Activated naive CD8-positive, alpha-beta T cell treated with anti-CD3 and anti-CD28 coated beads, Interleukin-2, amount 10 ng/mL, durations not matched to agents 7 days and 5 days (primary cell): ENCODE results near the gene HSF2BP. TPM values are rescaled to one million over a fixed set of nuclear protein-coding genes. Genes with fewer than 3 reads are reported as not detected.
"Not testable (repeated sequence)": the region's sequence is repeated elsewhere in the genome, so short reads cannot be mapped to it uniquely, and the experiment has no call there.

Source experiments
- ATAC-seq: fragments of 150-1000 bp; cut with Tn5 transposase; one replicate; pipeline ENCODE4 v1.10.0; 2021; ENCODE audit warnings: low read depth, moderate library complexity
- POLR2A ChIA-PET: fragments of 350-600 bp; sonication (Branson Sonifier 250); formaldehyde crosslinking; loops from one replicate; lab custom pipeline; 2021; ENCODE audit warnings: antibody characterized with exemption; lab: Charles Lee
- DNase-seq: peaks from one replicate; pipeline ENCODE4 v3.0.0; 2021
- H3K27ac Mint-ChIP-seq: one replicate; pipeline ENCODE4 v1.8.0; 2022; ENCODE audit warnings: mild to moderate bottlenecking, mixed read lengths
- H3K27me3 Mint-ChIP-seq: one replicate; pipeline ENCODE4 v1.8.0; 2022; ENCODE audit warnings: mild to moderate bottlenecking, moderate library complexity, mixed read lengths
- H3K36me3 Mint-ChIP-seq: one replicate; pipeline ENCODE4 v1.8.0; 2021; ENCODE audit warnings: mild to moderate bottlenecking, mixed read lengths
- H3K4me1 Mint-ChIP-seq: one replicate; pipeline ENCODE4 v1.8.0; 2021; ENCODE audit warnings: mixed read lengths
- H3K4me3 Mint-ChIP-seq: one replicate; pipeline ENCODE4 v1.8.0; 2022; ENCODE audit warnings: mild to moderate bottlenecking, moderate library complexity, mixed read lengths
- H3K9me3 Mint-ChIP-seq: one replicate; pipeline ENCODE4 v1.8.0; 2021; ENCODE audit warnings: mixed read lengths
- microRNA-seq: library from miRNA; unstranded; fragments of <30 nt; microRNA quantifications from one replicate; pipeline ENCODE4 v1.2.0, GENCODE V29; 2022
- total RNA-seq, 2 experiments: library from RNA; stranded (reverse); gene quantifications; one replicate each; pipeline ENCODE4 v1.2.3, GENCODE V29; 2021

The HSF2BP gene
- total RNA-seq, 2 experiments from 2014 or later: 0.31 to 0.64 TPM

DNA sequence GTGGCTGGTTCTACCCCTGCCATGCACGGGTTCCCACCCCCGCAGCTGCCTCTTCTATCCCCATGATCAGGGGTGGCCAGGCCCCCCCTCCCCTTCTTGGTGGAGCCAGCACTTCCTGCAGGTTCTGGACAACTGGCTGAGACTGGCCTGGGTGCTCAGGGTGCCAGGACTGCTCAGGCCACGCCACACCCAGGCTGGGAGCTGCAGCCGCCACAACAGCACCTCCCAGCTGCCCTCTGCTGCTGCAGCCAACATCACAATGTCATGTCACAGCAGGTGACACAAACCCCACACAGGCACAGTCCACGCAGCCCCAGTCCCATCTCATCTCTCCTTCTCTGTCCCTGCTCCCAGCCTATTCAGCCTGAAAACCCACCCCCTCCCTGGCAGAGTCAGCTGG is 173.2 kb downstream of the HSF2BP start:
- H3K27me3 Mint-ChIP-seq, POLR2A ChIA-PET, H3K27ac Mint-ChIP-seq, DNase-seq, H3K9me3 Mint-ChIP-seq, H3K36me3 Mint-ChIP-seq, H3K4me3 Mint-ChIP-seq, H3K4me1 Mint-ChIP-seq, ATAC-seq: not testable (repeated sequence)

DNA sequence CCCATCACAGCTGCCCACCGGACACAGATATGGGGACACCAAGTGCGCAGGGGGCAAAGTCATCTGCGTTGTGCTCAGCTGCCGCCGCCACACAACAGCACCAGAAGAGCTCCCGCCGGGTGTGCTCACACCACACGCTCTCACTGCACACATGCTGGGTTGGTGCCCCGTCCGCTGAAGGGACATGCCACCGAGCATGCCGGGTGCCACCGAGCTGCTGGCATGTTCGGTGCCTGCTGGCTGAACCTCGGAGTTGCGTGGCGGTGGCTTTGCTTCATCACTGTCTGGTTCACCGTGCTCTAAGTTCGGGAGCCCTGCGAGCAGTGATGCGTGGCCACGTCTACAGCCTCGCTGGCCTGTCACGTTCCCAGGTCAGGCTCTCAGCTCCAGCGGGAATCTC is 174.3 kb downstream of the HSF2BP start:
- H3K27me3 Mint-ChIP-seq, H3K9me3 Mint-ChIP-seq, POLR2A ChIA-PET, H3K4me1 Mint-ChIP-seq, H3K4me3 Mint-ChIP-seq, DNase-seq, ATAC-seq, H3K36me3 Mint-ChIP-seq, H3K27ac Mint-ChIP-seq: not testable (repeated sequence)

DNA sequence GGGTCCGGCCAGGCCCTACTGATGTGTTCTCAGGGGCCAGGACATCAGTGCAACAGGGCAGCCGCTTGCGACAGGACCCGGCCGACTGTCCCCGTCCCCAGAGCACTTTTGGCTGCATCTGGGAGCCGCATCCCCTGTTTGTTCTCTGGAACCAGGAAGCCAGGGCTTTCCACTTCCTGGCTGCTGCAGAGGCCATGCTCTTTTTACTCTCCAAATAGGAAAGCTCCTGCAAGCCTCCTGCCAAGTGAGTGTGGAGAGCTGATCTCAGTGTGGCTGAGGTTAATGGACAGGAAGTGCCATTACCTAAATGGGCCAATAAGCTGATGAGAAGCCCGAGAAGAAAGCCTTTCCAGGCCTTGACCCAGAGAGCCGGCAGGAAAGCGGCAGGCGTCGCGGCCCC is 180.1 kb downstream of the HSF2BP start:
- POLR2A ChIA-PET, H3K4me1 Mint-ChIP-seq, DNase-seq, ATAC-seq, H3K36me3 Mint-ChIP-seq, H3K9me3 Mint-ChIP-seq, H3K27ac Mint-ChIP-seq, H3K4me3 Mint-ChIP-seq, H3K27me3 Mint-ChIP-seq: not testable (repeated sequence)

Small RNAs within 50 kb of the gene (microRNA-seq; reads per million reads assigned to microRNA genes)
- gene MIR6070: not detected

Other genes with a start within 250 kb of the HSF2BP start
- 10 to 100 TPM; 25.9 to 31.6 TPM for gene SIK1, start 232.4 kb downstream of the HSF2BP start, total RNA-seq
- gene RRP1B, start 72 bp upstream of the HSF2BP start, total RNA-seq: 10 to 100 TPM; 44.2 to 46.6 TPM
- gene PDXK, start 59.6 kb upstream of the HSF2BP start, total RNA-seq: 100 to 1,000 TPM in 1 of 2 experiments, 10 to 100 TPM in 1; 96.9 to 101 TPM
- 10 to 100 TPM; 59.5 to 60.2 TPM for gene CSTB, start 116.8 kb upstream of the HSF2BP start, total RNA-seq
- 10 to 100 TPM; 28.1 to 28.6 TPM for gene RRP1, start 130.1 kb upstream of the HSF2BP start, total RNA-seq
- gene AGPAT3, start 205.7 kb upstream of the HSF2BP start, total RNA-seq: 10 to 100 TPM; 75.4 to 76.3 TPM